Thyroid gland (tissue), 4 donors: ENCODE data around the gene ZNF516. TPM values are rescaled to one million over a fixed set of nuclear protein-coding genes. Genes with fewer than 3 reads are reported as not detected.

ENCODE experiments used
- DNase-seq, 2 donors: peaks; one replicate each; pipeline ENCODE4 v3.0.0-alpha.2; 2019
- H3K27ac ChIP-seq, 3 donors: fragments of 200-600 bp; sonication (generic); 1 replicate in 2 of 3; 2 replicates in 1 of 3; pipeline ENCODE4 v1.5.1; 2016 to 2019; ENCODE audit warnings: mild to moderate bottlenecking in 1 of 3, moderate library complexity in 1 of 3
- H3K27me3 ChIP-seq: fragments of 200-600 bp; sonication (generic); one replicate; pipeline ENCODE4 v1.5.1; 2019
- H3K36me3 ChIP-seq, 2 donors: fragments of 200-600 bp; sonication (generic); one replicate each; pipeline ENCODE4 v1.5.1; 2016 to 2019
- H3K4me1 ChIP-seq, 2 donors: fragments of 200-600 bp; sonication (generic); one replicate each; pipeline ENCODE4 v1.5.1; 2017 to 2019
- H3K4me3 ChIP-seq, 3 donors: fragments of 200-600 bp; sonication (generic); replicated peaks in 1 of 3; 1 replicate in 2 of 3; 2 replicates in 1 of 3; pipeline ENCODE4 v1.5.1; 2016; ENCODE audit warnings: mild to moderate bottlenecking in 1 of 3
- H3K9me3 ChIP-seq: fragments of 200-600 bp; sonication (generic); one replicate; pipeline ENCODE4 v1.5.1; 2017
- POLR2A ChIP-seq, 2 donors: fragments of 450-650 bp; IDR thresholded peaks; one replicate each; pipeline ENCODE4 v1.6.1; 2017; ENCODE audit warnings: antibody characterized with exemption in 2 of 2, mild to moderate bottlenecking in 2 of 2, moderate library complexity in 1 of 2
- WGBS, 2 donors: methylation state at CpG; one replicate each; pipeline ENCODE4 v1.1.5; 2017; 5-methylcytosine and 5-hydroxymethylcytosine counted together
- intact Hi-C: fragments of 100-400 bp; cut with DNase I; formaldehyde crosslinking; loops from one replicate; pipeline ENCODE4 v1.15.1; 2023
- total RNA-seq, 4 donors: library from RNA; depleted of rRNA; stranded (reverse); fragments of >200 nt; gene quantifications; one replicate each; pipeline ENCODE4 v1.2.3, GENCODE V29; 2016
- TF ChIP-seq, protein P1 (sequence below), 6 experiments: fragments of 200-600 bp in 3 of 6; fragments of 450-650 bp in 3 of 6; sonication (generic) in 3 of 6; IDR thresholded peaks; one replicate each; pipeline ENCODE4 v1.5.1; 2016 to 2019; ENCODE audit warnings: antibody characterized with exemption in 6 of 6, mild to moderate bottlenecking in 2 of 6, inconsistent platforms in 1 of 6, moderate library complexity in 1 of 6

Gene ZNF516
- total RNA-seq, 4 donors from 2014 or later = 25.4 to 44.8 (median 28.6) TPM

DNA sequence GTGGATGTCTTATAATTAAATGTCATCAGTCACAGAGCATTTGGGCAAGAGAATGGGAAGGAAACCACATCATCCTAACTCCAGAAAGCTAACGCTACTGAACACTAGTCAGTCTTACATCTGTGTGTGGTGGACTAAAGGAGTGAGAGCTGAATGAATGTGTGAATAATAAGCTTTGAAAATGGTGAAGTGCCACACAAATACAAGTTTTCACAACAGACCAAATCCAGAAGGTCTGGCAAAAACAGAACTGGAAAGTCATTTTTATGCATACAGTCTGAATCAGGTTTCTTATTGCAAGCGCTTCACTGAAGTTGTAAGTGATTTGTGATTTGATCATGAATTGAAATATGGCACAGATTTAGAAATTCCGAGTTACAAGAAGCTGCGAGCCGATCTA lies 175.7 kb downstream of the ZNF516 start:
- 95 to 96% methylated on average over 5 of the region's 5 CpGs for WGBS, 2 donors
- Histone ChIP-seq H3K36me3 (no peaks in the 10 kb centered on the region), H3K27ac (no peak overlapping the region), H3K27me3 (no peaks in the 10 kb centered on the region), H3K4me1 (no peaks in the 10 kb centered on the region), H3K9me3 (no peaks in the 10 kb centered on the region), H3K4me3 (no peak overlapping the region)
- no peak for DNase-seq
- TF ChIP-seq POLR2A (IDR thresholded peaks at IDR 0.05) = no peak
- TF ChIP-seq, protein P1, sequence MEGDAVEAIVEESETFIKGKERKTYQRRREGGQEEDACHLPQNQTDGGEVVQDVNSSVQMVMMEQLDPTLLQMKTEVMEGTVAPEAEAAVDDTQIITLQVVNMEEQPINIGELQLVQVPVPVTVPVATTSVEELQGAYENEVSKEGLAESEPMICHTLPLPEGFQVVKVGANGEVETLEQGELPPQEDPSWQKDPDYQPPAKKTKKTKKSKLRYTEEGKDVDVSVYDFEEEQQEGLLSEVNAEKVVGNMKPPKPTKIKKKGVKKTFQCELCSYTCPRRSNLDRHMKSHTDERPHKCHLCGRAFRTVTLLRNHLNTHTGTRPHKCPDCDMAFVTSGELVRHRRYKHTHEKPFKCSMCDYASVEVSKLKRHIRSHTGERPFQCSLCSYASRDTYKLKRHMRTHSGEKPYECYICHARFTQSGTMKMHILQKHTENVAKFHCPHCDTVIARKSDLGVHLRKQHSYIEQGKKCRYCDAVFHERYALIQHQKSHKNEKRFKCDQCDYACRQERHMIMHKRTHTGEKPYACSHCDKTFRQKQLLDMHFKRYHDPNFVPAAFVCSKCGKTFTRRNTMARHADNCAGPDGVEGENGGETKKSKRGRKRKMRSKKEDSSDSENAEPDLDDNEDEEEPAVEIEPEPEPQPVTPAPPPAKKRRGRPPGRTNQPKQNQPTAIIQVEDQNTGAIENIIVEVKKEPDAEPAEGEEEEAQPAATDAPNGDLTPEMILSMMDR (IDR thresholded peaks at IDR 0.05) = no peak
- intact Hi-C loops = no loop called here

DNA sequence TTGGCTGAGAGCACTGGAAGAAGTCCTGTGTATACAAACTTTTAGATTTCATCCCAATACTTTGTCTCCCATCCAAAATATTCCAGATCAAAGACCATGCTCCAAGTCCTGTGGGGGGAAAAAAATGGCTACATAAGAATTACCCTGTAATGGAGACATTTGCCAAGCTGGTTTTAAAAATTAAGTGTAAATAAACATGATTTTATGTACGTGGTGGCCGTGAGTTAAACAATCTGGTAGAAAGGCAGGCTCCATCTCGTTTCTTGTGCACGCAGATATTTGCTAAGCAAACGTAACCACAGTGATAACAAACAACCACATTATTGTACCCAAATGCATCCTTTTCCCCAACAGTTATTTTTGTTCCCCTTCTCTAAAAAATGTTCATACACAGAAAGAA lies 176.4 kb downstream of the ZNF516 start:
- intact Hi-C loops = no loop called here
- 61% methylated on average over 5 of the region's 5 CpGs for WGBS, 2 donors

DNA sequence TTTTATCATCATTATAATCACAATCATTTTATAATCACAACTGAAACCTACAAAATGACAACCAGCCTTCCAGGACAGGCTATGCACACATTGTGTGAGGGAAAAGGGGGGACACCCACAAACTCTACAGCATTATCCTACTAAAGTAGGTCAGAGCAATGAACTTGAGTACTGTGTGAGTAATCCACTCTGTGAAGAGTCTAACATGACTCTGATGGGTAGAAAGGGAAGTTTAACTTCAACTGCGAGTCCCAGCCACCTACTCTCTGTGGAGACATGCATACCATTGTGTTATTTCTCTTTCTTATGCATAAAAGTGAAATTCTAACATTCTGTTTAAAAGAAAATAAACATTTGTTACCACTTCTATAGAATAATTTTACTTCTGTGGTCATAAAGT lies 177.9 kb downstream of the ZNF516 start:
- intact Hi-C loops = no loop called here
- Histone ChIP-seq H3K27me3 (no peaks in the 10 kb centered on the region), H3K4me3 (no peak overlapping the region), H3K4me1 (no peaks in the 10 kb centered on the region), H3K27ac (no peak overlapping the region), H3K9me3 (no peaks in the 10 kb centered on the region), H3K36me3 (no peaks in the 10 kb centered on the region)
- 87 to 88% methylated on average over 1 of the region's 1 CpG for WGBS, 2 donors
- TF ChIP-seq, protein P1 (IDR thresholded peaks at IDR 0.05) = no peak
- no peak for TF ChIP-seq POLR2A (IDR thresholded peaks at IDR 0.05)
- no peak for DNase-seq

More for the DNA sequence above, 176.4 kb downstream of the ZNF516 start:
- Histone ChIP-seq H3K4me1 (no peaks in the 10 kb centered on the region), H3K27ac (no peak overlapping the region), H3K27me3 (no peaks in the 10 kb centered on the region), H3K36me3 (no peaks in the 10 kb centered on the region), H3K9me3 (no peaks in the 10 kb centered on the region), H3K4me3 (no peak overlapping the region)
- TF ChIP-seq, protein P1 (IDR thresholded peaks at IDR 0.05) = no peak
- no peak for TF ChIP-seq POLR2A (IDR thresholded peaks at IDR 0.05)
- no peak for DNase-seq

DNA sequence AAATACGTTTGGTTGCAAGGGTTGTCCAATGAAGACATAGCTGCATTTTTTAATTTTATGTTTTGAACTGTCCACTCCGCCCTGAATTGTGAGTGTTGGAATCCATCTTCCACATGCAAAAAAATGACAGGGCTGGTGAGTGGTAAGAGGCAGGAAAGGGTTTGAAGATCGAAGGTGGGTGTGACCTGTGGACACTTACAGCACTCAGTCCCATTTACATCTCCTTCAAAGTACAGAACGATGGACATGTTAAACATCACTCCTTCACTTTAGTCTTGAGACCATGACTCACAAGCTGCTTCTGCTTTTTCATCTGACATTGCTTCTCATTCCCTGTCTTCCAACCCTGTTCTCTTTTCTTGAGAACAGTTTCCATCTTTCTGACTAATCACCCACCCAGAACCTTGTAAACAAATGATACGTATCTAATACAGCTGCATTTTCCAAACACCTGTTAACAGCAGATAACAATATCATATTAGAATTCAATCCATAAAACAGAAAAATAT lies 179.3 kb downstream of the ZNF516 start:
- Histone ChIP-seq H3K4me3 (no peak overlapping the region), H3K4me1 (no peaks in the 10 kb centered on the region), H3K27ac (no peak overlapping the region), H3K36me3 (no peaks in the 10 kb centered on the region), H3K9me3 (no peaks in the 10 kb centered on the region), H3K27me3 (no peaks in the 10 kb centered on the region)
- WGBS, 2 donors = 59 to 60% methylated on average over 5 of the region's 5 CpGs
- no peak for DNase-seq
- intact Hi-C loops = no loop called here
- TF ChIP-seq POLR2A (IDR thresholded peaks at IDR 0.05) = no peak
- TF ChIP-seq, protein P1 (IDR thresholded peaks at IDR 0.05) = no peak

DNA sequence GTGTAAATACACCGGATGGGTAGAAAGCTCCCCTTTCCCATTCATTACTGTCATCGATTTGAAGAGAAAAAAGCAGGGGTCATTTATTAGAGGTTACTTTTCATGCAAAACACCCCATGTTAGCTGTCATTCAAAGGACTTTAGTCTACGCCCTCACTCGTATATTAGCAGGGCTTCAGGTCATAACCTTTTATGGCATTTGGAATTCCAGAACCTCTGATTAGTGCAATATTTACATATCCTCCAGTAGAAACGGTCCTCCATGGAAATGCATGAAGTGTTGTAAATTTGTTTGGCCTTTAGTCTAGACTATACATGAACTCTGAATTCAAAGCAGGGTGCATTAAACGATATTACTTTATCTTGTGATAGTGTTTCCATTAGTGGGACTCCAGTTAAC lies 180.5 kb downstream of the ZNF516 start:
- intact Hi-C loops = no loop called here
- Histone ChIP-seq H3K4me1 (no peaks in the 10 kb centered on the region), H3K27me3 (no peaks in the 10 kb centered on the region), H3K9me3 (no peaks in the 10 kb centered on the region), H3K4me3 (no peak overlapping the region), H3K27ac (no peak overlapping the region), H3K36me3 (no peaks in the 10 kb centered on the region)
- DNase-seq = no peak
- TF ChIP-seq POLR2A (IDR thresholded peaks at IDR 0.05) = no peak
- TF ChIP-seq, protein P1 (IDR thresholded peaks at IDR 0.05) = no peak
- 52 to 60% methylated on average over 6 of the region's 6 CpGs for WGBS, 2 donors
